ENCODE measurements around the gene IP6K2. TPM values are rescaled to one million over a fixed set of nuclear protein-coding genes. Genes with fewer than 3 reads are reported as not detected.
"Not testable (repeated sequence)": the region's sequence is repeated elsewhere in the genome, so short reads cannot be mapped to it uniquely, and the experiment has no call there.

The IP6K2 gene, protein sequence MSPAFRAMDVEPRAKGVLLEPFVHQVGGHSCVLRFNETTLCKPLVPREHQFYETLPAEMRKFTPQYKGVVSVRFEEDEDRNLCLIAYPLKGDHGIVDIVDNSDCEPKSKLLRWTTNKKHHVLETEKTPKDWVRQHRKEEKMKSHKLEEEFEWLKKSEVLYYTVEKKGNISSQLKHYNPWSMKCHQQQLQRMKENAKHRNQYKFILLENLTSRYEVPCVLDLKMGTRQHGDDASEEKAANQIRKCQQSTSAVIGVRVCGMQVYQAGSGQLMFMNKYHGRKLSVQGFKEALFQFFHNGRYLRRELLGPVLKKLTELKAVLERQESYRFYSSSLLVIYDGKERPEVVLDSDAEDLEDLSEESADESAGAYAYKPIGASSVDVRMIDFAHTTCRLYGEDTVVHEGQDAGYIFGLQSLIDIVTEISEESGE
- 29.1 and 37.8 TPM in 2 replicates for total RNA-seq (2012; rRNA removed)

DNA sequence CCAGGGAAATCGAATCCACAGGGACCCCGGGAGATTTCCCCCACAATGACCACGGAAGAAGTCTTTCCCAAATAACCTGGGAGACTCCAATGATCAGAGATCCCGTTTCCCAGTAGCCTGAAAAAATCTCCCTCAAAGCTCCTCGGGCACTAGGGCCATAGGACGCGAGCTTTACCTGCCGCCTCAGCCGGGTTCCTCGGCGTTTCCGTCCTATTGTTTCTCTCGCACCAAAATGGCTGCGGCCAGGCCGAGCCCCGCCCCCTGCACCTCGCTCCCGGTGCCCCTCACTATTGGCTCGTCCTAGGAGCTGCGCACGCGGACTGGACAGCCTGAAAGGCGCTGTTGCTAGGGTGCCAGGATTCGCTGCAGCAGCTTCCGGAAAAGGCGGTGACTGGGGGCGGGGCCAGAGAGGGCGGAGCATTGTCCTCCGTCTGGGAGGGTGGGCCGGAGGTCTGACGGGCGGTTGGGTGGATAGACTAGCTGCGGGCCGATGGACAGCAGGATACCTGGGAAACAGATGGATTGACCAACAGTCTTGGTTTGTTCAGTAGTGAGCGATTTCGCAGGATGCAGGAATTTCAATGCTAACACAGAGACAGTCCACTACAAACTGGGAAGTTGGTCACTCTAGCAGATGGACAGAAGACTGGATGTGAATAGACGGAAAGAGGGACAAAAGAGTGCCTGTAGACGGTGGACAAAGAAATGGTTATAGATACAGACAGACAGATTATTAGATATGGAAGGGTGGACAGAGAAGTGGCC, at the start of gene IP6K2:
TSS of gene IP6K2 (minus strand) at position 240 of the 765 bp plus-strand sequence. CDS start 21,930 bp downstream, outside the sequence.
- H3K9ac ChIP-seq (ENCODE audit: low read depth, low read length) = peak within 1 kb of the TSS; percentile 98
- H3K4me3 ChIP-seq (ENCODE audit: low read length) = peak within 1 kb of the TSS; percentile 86
- H3K36me3 ChIP-seq (ENCODE audit: insufficient read depth, low read length) = peaks cover 8% of the 10 kb centered on the region
- H3K4me1 ChIP-seq (ENCODE audit: control insufficient read depth, insufficient read depth, low read length) = peaks cover 15% of the 10 kb centered on the region
- H3K27me3 ChIP-seq (ENCODE audit: control insufficient read depth, insufficient read depth, low read length) = no peaks in the 10 kb centered on the region
- peak within 1 kb of the TSS; percentile 74 for H3K4me2 ChIP-seq (ENCODE audit: low read length)
- no peaks in the 10 kb centered on the region for H3K9me3 ChIP-seq (replicated peaks; ENCODE audit: low read length)

DNA sequence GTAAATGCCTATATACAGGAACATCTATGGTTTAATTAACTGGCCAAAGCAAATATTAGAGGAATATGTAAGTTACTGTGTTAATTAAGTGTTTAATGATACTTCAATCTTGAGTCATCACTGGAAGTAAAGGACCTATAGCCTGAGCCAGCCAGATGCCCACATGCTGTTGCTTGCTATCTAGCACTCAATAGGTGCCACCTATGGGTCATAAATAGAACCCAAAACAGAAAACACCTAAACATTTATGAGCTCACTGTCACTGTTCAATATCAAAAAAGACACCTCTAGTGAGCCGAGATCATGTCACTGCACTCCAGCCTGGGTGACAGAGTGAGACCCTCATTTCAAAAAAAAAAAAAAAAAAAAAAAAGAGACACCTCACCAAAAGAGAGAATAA, 48.4 kb upstream of the IP6K2 start:
- H3K36me3 ChIP-seq (ENCODE audit: insufficient read depth, low read length) = peaks cover 12% of the 10 kb centered on the region
- H3K9ac ChIP-seq (ENCODE audit: low read depth, low read length) = no peak overlapping the region
- no peak overlapping the region for H3K4me3 ChIP-seq (ENCODE audit: low read length)
- H3K4me2 ChIP-seq (ENCODE audit: low read length) = no peak overlapping the region
- H3K27me3 ChIP-seq (ENCODE audit: control insufficient read depth, insufficient read depth, low read length) = no peaks in the 10 kb centered on the region
- H3K4me1 ChIP-seq (ENCODE audit: control insufficient read depth, insufficient read depth, low read length) = no peaks in the 10 kb centered on the region
- H3K9me3 ChIP-seq (replicated peaks; ENCODE audit: low read length) = no peaks in the 10 kb centered on the region

DNA sequence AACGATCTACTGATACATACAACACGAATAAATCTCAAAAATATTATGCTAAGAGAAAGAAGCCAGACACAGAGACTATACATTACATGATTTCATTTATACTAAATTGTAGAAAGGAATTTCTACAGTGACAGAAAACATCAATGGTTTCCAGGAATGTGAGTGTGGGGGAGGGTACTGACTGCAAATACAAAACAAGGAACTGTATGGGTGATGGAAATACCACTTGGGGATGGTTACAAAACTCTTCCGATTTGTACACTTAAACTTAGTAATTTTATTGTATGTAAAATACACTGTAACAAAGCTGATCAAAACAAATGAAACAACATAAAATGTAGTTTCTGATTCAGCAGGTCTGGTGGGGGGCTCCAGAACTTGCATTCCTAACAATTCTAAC, 45.8 kb upstream of the IP6K2 start:
- H3K36me3 ChIP-seq (ENCODE audit: insufficient read depth, low read length) = peaks cover 12% of the 10 kb centered on the region
- H3K9ac ChIP-seq (ENCODE audit: low read depth, low read length) = no peak overlapping the region
- H3K4me1 ChIP-seq (ENCODE audit: control insufficient read depth, insufficient read depth, low read length) = no peaks in the 10 kb centered on the region
- H3K27me3 ChIP-seq (ENCODE audit: control insufficient read depth, insufficient read depth, low read length) = no peaks in the 10 kb centered on the region
- no peaks in the 10 kb centered on the region for H3K9me3 ChIP-seq (replicated peaks; ENCODE audit: low read length)
- H3K4me2 ChIP-seq (ENCODE audit: low read length) = no peak overlapping the region
- H3K4me3 ChIP-seq (ENCODE audit: low read length) = no peak overlapping the region

DNA sequence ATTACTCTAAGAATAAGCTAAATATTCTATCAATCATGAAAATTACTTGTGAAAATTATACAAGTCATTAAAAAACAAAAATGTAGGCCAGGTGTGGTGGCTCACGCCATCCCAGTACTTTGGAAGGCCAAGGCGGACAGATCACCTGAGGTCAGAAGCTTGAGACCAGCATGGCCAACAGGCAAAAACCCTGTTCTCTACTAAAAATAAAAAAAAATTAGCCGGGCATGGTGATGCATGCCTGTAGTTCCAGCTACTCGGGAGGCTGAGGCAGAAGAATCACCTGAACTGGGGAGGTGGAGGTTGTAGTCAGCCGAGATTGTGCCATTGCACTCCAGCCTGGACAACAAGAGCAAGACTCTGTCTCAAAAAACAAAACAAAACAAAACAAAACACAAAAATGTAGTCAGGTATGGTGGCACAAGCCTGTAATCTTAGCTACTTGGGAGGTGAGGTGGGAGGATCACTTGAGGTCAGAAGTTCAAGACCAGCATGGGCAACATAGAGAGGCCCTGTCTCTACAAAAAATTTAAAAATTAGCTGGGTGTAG, 43.0 kb upstream of the IP6K2 start:
- H3K27me3 ChIP-seq (ENCODE audit: control insufficient read depth, insufficient read depth, low read length); H3K9ac ChIP-seq (ENCODE audit: low read depth, low read length); H3K4me1 ChIP-seq (ENCODE audit: control insufficient read depth, insufficient read depth, low read length); H3K4me2 ChIP-seq (ENCODE audit: low read length); H3K9me3 ChIP-seq (replicated peaks; ENCODE audit: low read length); H3K4me3 ChIP-seq (ENCODE audit: low read length): not testable (repeated sequence)
- peaks cover 15% of the 10 kb centered on the region for H3K36me3 ChIP-seq (ENCODE audit: insufficient read depth, low read length)

DNA sequence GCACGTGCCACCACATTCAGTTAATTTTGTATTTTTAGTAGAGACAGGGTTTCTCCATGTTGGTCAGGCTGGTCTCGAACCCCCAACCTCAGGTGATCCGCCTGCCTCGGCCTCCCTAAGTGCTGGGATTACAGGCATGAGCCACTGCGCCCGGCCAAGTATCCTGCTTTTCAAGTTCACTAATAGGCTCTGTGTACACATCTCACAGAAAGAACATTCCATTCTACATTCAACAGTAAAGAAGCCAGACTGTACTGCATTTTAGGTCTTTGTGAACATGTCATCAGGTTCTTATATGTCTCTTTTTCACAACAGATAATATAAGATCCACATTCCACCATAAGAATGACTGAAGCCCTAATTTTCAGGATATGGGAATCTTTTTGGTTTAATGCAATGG, 42.5 kb upstream of the IP6K2 start:
- not testable (repeated sequence) for H3K4me3 ChIP-seq (ENCODE audit: low read length); H3K9me3 ChIP-seq (replicated peaks; ENCODE audit: low read length); H3K4me2 ChIP-seq (ENCODE audit: low read length); H3K4me1 ChIP-seq (ENCODE audit: control insufficient read depth, insufficient read depth, low read length); H3K27me3 ChIP-seq (ENCODE audit: control insufficient read depth, insufficient read depth, low read length); H3K9ac ChIP-seq (ENCODE audit: low read depth, low read length)
- peaks cover 15% of the 10 kb centered on the region for H3K36me3 ChIP-seq (ENCODE audit: insufficient read depth, low read length)

DNA sequence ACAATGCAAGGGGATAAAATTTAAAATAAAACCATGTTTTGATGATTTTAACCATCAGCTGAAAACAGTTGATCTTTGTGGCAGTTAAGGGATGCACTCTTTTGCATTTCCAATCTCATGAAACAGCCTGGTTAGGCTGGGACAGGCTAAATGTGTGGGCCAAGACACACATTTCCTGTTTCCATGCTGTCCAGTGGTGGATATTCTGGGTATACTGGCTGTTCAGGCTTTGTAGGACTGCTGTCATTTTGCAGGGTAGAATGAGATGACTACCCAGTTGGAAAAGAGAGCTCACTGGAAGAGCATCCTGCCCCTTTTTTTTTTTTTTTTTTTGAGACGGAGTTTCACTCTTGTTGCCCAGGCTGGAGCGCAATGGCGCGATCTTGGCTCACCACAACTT, 42.0 kb upstream of the IP6K2 start:
- H3K36me3 ChIP-seq (ENCODE audit: insufficient read depth, low read length) = peaks cover 11% of the 10 kb centered on the region
- H3K4me2 ChIP-seq (ENCODE audit: low read length) = no peak overlapping the region
- no peaks in the 10 kb centered on the region for H3K4me1 ChIP-seq (ENCODE audit: control insufficient read depth, insufficient read depth, low read length)
- H3K9me3 ChIP-seq (replicated peaks; ENCODE audit: low read length) = no peaks in the 10 kb centered on the region
- no peak overlapping the region for H3K9ac ChIP-seq (ENCODE audit: low read depth, low read length)
- no peaks in the 10 kb centered on the region for H3K27me3 ChIP-seq (ENCODE audit: control insufficient read depth, insufficient read depth, low read length)
- no peak overlapping the region for H3K4me3 ChIP-seq (ENCODE audit: low read length)

DNA sequence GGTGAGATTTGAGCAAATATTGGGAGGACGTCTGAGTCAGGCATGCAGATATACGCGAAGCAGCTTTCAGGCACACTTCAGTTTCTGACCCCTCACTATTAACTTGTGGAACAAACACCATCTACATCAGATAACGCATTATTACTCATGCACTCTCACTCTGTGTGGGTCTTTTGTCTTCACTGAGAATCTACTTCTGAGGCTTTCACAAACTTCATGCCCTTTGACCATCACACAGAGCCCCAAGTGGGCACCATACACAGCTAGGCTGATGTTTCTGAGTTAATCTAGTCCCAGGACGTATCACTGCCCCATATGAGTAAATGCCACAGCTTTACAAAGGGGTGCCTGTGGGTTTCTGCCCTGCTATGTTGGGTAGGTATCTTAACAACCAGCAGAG, 39.6 kb upstream of the IP6K2 start:
- H3K4me3 ChIP-seq (ENCODE audit: low read length) = no peak overlapping the region
- no peak overlapping the region for H3K4me2 ChIP-seq (ENCODE audit: low read length)
- H3K27me3 ChIP-seq (ENCODE audit: control insufficient read depth, insufficient read depth, low read length) = no peaks in the 10 kb centered on the region
- peaks cover 12% of the 10 kb centered on the region for H3K36me3 ChIP-seq (ENCODE audit: insufficient read depth, low read length)
- H3K4me1 ChIP-seq (ENCODE audit: control insufficient read depth, insufficient read depth, low read length) = no peaks in the 10 kb centered on the region
- no peak overlapping the region for H3K9ac ChIP-seq (ENCODE audit: low read depth, low read length)
- H3K9me3 ChIP-seq (replicated peaks; ENCODE audit: low read length) = no peaks in the 10 kb centered on the region

DNA sequence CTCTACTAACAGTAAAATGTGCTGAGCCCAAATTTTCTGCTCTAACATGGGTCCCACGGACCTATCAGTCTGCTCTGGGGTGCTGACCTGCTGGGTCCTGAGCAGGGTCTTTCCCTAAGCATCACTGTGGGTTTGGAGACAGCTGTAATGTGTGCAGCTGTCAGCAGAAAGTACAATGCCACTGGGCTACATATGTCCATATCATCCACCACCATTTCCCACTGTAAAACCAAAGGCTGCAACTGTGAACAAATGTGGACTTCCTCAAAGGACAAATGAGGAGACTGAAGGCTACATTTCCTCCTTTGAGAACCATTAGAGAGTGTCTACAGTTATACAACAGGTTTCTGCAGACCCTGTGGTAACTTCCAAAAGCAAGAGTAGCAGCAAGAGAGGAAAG, 33.8 kb upstream of the IP6K2 start:
- no peak overlapping the region for H3K9ac ChIP-seq (ENCODE audit: low read depth, low read length)
- no peaks in the 10 kb centered on the region for H3K4me1 ChIP-seq (ENCODE audit: control insufficient read depth, insufficient read depth, low read length)
- peaks cover 27% of the 10 kb centered on the region for H3K36me3 ChIP-seq (ENCODE audit: insufficient read depth, low read length)
- no peaks in the 10 kb centered on the region for H3K27me3 ChIP-seq (ENCODE audit: control insufficient read depth, insufficient read depth, low read length)
- H3K9me3 ChIP-seq (replicated peaks; ENCODE audit: low read length) = no peaks in the 10 kb centered on the region
- H3K4me2 ChIP-seq (ENCODE audit: low read length) = no peak overlapping the region
- H3K4me3 ChIP-seq (ENCODE audit: low read length) = no peak overlapping the region

DNA sequence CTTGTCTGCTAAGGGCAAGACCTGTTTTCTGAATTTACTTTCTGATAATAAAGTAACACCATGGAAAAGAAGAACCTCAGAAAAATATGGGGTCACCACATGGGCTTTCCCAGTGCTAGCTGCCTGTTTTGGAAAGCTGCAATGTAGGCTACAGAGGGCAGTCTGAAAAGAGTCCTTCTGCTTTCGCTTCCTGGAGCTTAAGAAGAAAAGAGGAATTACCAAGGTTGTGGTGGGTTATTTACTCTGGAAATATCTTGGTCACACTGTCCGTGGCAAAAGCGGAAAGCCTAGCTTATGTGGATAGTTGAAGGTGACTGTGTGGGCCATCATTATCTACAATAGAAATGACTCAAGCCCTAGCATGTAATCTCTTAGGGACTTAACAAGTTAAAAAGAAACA, 31.7 kb upstream of the IP6K2 start:
- H3K4me2 ChIP-seq (ENCODE audit: low read length) = no peak overlapping the region
- no peaks in the 10 kb centered on the region for H3K4me1 ChIP-seq (ENCODE audit: control insufficient read depth, insufficient read depth, low read length)
- H3K27me3 ChIP-seq (ENCODE audit: control insufficient read depth, insufficient read depth, low read length) = no peaks in the 10 kb centered on the region
- H3K4me3 ChIP-seq (ENCODE audit: low read length) = no peak overlapping the region
- no peaks in the 10 kb centered on the region for H3K9me3 ChIP-seq (replicated peaks; ENCODE audit: low read length)
- peaks cover 27% of the 10 kb centered on the region for H3K36me3 ChIP-seq (ENCODE audit: insufficient read depth, low read length)
- no peak overlapping the region for H3K9ac ChIP-seq (ENCODE audit: low read depth, low read length)

DNA sequence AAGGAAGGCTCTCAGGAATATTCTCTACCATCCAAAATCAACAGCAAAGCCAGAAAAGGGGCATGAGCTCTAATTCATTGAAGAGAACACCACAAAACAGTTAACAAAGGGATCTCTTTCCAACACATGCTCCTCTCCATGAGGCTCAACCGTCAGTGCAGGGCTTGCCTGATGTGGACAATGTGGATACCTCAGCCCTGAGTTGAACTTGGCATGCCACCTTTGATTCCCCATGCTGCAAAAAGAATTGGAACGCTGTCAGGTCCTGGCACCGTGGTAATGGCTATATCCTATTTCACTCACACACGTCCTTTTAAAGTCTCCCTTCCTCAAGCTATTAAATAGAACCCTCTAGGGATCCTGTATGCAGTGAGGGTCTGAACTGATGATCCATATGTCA, 30.7 kb upstream of the IP6K2 start:
- H3K27me3 ChIP-seq (ENCODE audit: control insufficient read depth, insufficient read depth, low read length) = no peaks in the 10 kb centered on the region
- H3K9ac ChIP-seq (ENCODE audit: low read depth, low read length) = no peak overlapping the region
- no peak overlapping the region for H3K4me3 ChIP-seq (ENCODE audit: low read length)

DNA sequence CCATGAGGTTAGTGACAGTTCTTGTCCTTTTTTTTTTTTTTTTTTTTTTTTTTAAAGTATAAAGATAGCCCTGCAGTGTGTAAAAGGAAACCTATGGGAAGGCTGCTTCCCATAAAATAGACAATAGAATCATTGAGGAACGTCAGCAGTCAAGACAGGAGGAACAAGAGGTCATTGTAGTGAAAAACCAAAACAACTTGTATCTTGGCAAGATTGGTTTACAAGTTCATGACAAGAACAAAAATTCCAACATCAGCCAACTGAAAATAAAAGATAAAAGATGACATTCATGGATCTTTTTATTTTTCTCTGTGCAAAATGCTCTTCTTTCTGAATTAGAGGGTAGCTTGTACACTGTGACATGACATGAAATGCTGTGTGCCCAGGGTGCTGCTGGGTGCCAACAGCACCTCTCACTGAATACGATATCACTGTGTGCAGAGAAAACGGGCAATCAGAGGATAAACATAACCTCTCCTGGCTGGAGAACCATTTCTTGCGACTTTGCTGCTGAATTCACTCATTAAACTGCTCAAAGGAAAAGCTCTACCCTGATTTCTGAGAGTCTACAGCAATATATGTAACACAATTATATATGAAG, 30.1 kb upstream of the IP6K2 start:
- Histone ChIP-seq H3K9ac (ENCODE audit: low read depth, low read length) (no peak overlapping the region), H3K9me3 (replicated peaks; ENCODE audit: low read length) (no peaks in the 10 kb centered on the region), H3K4me3 (ENCODE audit: low read length) (no peak overlapping the region), H3K27me3 (ENCODE audit: control insufficient read depth, insufficient read depth, low read length) (no peaks in the 10 kb centered on the region), H3K4me1 (ENCODE audit: control insufficient read depth, insufficient read depth, low read length) (no peaks in the 10 kb centered on the region), H3K4me2 (ENCODE audit: low read length) (no peak overlapping the region), H3K36me3 (ENCODE audit: insufficient read depth, low read length) (peaks cover 27% of the 10 kb centered on the region)

More for the DNA sequence above, 30.7 kb upstream of the IP6K2 start:
- no peaks in the 10 kb centered on the region for H3K9me3 ChIP-seq (replicated peaks; ENCODE audit: low read length)
- H3K36me3 ChIP-seq (ENCODE audit: insufficient read depth, low read length) = peaks cover 27% of the 10 kb centered on the region
- H3K4me2 ChIP-seq (ENCODE audit: low read length) = no peak overlapping the region
- no peaks in the 10 kb centered on the region for H3K4me1 ChIP-seq (ENCODE audit: control insufficient read depth, insufficient read depth, low read length)

Measured in skeletal muscle satellite cell (primary cell).